GM23338 (cell line): ENCODE data around the gene GTF2A1. TPM values are rescaled to one million over a fixed set of nuclear protein-coding genes. Genes with fewer than 3 reads are reported as not detected.

ENCODE experiments used
- ATAC-seq: fragments of 200-7000 bp; cut with Tn5 transposase; 3 replicates; pipeline ENCODE4 v1.9.1; 2020
- DNase-seq: peaks from one replicate; pipeline ENCODE4 v3.0.0-alpha.2; 2015; ENCODE audit warnings: low spot score
- H2AFZ ChIP-seq: fragments of 200-600 bp; sonication (generic); 2 replicates; pipeline ENCODE4 v1.8.0; 2016; ENCODE audit warnings: antibody characterized with exemption, mild to moderate bottlenecking, moderate library complexity
- H3F3A ChIP-seq: fragments of 200-600 bp; sonication (generic); replicated peaks from 2 replicates; pipeline ENCODE4 v1.8.0; 2017; ENCODE audit warnings: antibody characterized with exemption, mixed run types, low read depth
- H3K27ac ChIP-seq: fragments of 200-600 bp; sonication (generic); 2 replicates; pipeline ENCODE4 v1.6.1; 2016; ENCODE audit warnings: low read depth
- H3K27me3 ChIP-seq: fragments of 200-600 bp; sonication (generic); 2 replicates; pipeline ENCODE4 v1.8.0; 2016; ENCODE audit warnings: mild to moderate bottlenecking, mixed run types, moderate library complexity; ENCODE audit not compliant: insufficient read depth
- H3K36me3 ChIP-seq: fragments of 200-600 bp; sonication (generic); 2 replicates; pipeline ENCODE4 v1.8.0; 2016; ENCODE audit warnings: mild to moderate bottlenecking; ENCODE audit not compliant: insufficient read depth
- H3K4me1 ChIP-seq: fragments of 200-600 bp; sonication (generic); 2 replicates; pipeline ENCODE4 v1.8.0; 2016; ENCODE audit warnings: mild to moderate bottlenecking, moderate library complexity; ENCODE audit not compliant: insufficient read depth
- H3K4me2 ChIP-seq: fragments of 200-600 bp; sonication (generic); 2 replicates; pipeline ENCODE4 v1.7.1; 2017; ENCODE audit warnings: mixed run types
- H3K4me3 ChIP-seq: fragments of 200-600 bp; sonication (generic); 2 replicates; pipeline ENCODE4 v1.6.1; 2016; ENCODE audit warnings: mixed run types
- H3K79me2 ChIP-seq: fragments of 200-600 bp; sonication (generic); replicated peaks from 2 replicates; pipeline ENCODE4 v1.8.0; 2017; ENCODE audit warnings: mild to moderate bottlenecking; ENCODE audit not compliant: insufficient read depth
- H3K9me2 ChIP-seq: fragments of 200-600 bp; sonication (generic); 2 replicates; pipeline ENCODE4 v1.8.0; 2017; ENCODE audit not compliant: insufficient read depth
- H4K20me1 ChIP-seq: fragments of 200-600 bp; sonication (generic); replicated peaks from 2 replicates; pipeline ENCODE4 v1.8.0; 2017; ENCODE audit warnings: mild to moderate bottlenecking; ENCODE audit not compliant: insufficient read depth
- H3K27ac Mint-ChIP-seq: 2 replicates; pipeline ENCODE4 v1.8.0; 2020; ENCODE audit warnings: inconsistent platforms, mild to moderate bottlenecking, moderate library complexity, mixed read lengths
- H3K27me3 Mint-ChIP-seq: 3 replicates; pipeline ENCODE4 v1.8.0; 2022; ENCODE audit warnings: low read depth, mild to moderate bottlenecking, moderate library complexity, mixed read lengths, inconsistent platforms; ENCODE audit not compliant: insufficient read depth, poor library complexity
- H3K36me3 Mint-ChIP-seq: 3 replicates; pipeline ENCODE4 v1.8.0; 2021; ENCODE audit warnings: low read depth, mild to moderate bottlenecking, inconsistent platforms, moderate library complexity, mixed read lengths
- H3K4me1 Mint-ChIP-seq: 3 replicates; pipeline ENCODE4 v1.8.0; 2020; ENCODE audit warnings: mild to moderate bottlenecking, inconsistent platforms, mixed read lengths
- H3K4me3 Mint-ChIP-seq: 3 replicates; pipeline ENCODE4 v1.8.0; 2021; ENCODE audit warnings: moderate library complexity, mild to moderate bottlenecking, inconsistent platforms, mixed read lengths
- H3K9me3 Mint-ChIP-seq: 3 replicates; pipeline ENCODE4 v1.8.0; 2020; ENCODE audit warnings: moderate library complexity, mild to moderate bottlenecking, inconsistent platforms, mixed read lengths
- CREB1 ChIP-seq: fragments of 250-450 bp; sonication (Bioruptor Pico); IDR thresholded peaks from 2 replicates; pipeline ENCODE4 v1.5.0; 2020; ENCODE audit warnings: low read depth, mild to moderate bottlenecking, moderate library complexity
- CTCF ChIP-seq, 2 experiments: fragments of 200-600 bp in 1 of 2; sonication (generic) in 1 of 2; conservative IDR thresholded peaks; 2 replicates each; pipeline versions ENCODE4 v1.5.1 to v1.6.1; 2016 to 2017; ENCODE audit warnings: antibody characterized with exemption in 2 of 2, low read depth in 2 of 2, mild to moderate bottlenecking in 2 of 2, moderate library complexity in 1 of 2
- ETS1 ChIP-seq: IDR thresholded peaks from 2 replicates; pipeline ENCODE4 v1.6.1; 2016; ENCODE audit warnings: antibody characterized with exemption
- EZH2 ChIP-seq: fragments of 200-600 bp; sonication (generic); IDR thresholded peaks from one replicate; pipeline ENCODE4 v1.8.0; 2017; ENCODE audit warnings: antibody characterized with exemption, mild to moderate bottlenecking, low read depth; ENCODE audit not compliant: unreplicated experiment
- EZH2phosphoT487 ChIP-seq: fragments of 200-600 bp; sonication (generic); IDR thresholded peaks from one replicate; pipeline ENCODE4 v1.8.1; 2018; ENCODE audit warnings: antibody characterized with exemption; ENCODE audit not compliant: unreplicated experiment
- JUNB ChIP-seq: IDR thresholded peaks from one replicate; pipeline ENCODE4 v1.6.1; 2016; ENCODE audit warnings: antibody characterized with exemption; ENCODE audit not compliant: unreplicated experiment
- NANOG ChIP-seq: IDR thresholded peaks from 2 replicates; pipeline ENCODE4 v1.6.1; 2016; ENCODE audit warnings: antibody characterized with exemption, borderline replicate concordance
- POLR2AphosphoS5 ChIP-seq: IDR thresholded peaks from 2 replicates; pipeline ENCODE4 v1.6.1; 2016; ENCODE audit warnings: antibody characterized with exemption, low read depth
- REST ChIP-seq: IDR thresholded peaks from one replicate; pipeline ENCODE4 v1.6.1; 2018; ENCODE audit warnings: antibody characterized with exemption; ENCODE audit not compliant: unreplicated experiment
- STAT1 ChIP-seq: IDR thresholded peaks from one replicate; pipeline ENCODE4 v1.6.1; 2016; ENCODE audit warnings: antibody characterized with exemption; ENCODE audit not compliant: unreplicated experiment
- ZNF331 ChIP-seq: fragments of 250-450 bp; sonication (Bioruptor Pico); IDR thresholded peaks from 2 replicates; pipeline ENCODE4 v1.5.0; 2020; ENCODE audit warnings: low read depth, mild to moderate bottlenecking, moderate library complexity
- ZNF462 ChIP-seq: fragments of 250-450 bp; sonication (Bioruptor Pico); IDR thresholded peaks from 2 replicates; pipeline ENCODE4 v1.5.0; 2020; ENCODE audit warnings: mild to moderate bottlenecking, moderate library complexity
- polyA plus RNA-seq: library from polyadenylated mRNA; unstranded; fragments of >200 nt; fragmentation: Nextera tagmentation; extraction: Ambion mirVana; gene quantifications from 2 replicates; pipeline ENCODE4 v1.2.1, GENCODE V29; 2016
- total RNA-seq: library from RNA; depleted of rRNA; stranded (reverse); fragments of >200 nt; shearing (Covaris generic); gene quantifications from 2 replicates; pipeline ENCODE4 v1.2.3, GENCODE V29; 2014

GTF2A1 gene
- total and polyA plus RNA-seq, 2 experiments from 2014 or later, result 12.1 to 50.6 TPM

GRCh38 chr14:81200054-81200453 is 20.7 kb downstream of the GTF2A1 start:
- Histone ChIP-seq H2AFZ (no peak overlapping the region), H3K36me3 (peaks cover 60% of the 10 kb centered on the region), H3K4me3 (no peak overlapping the region), H3K27me3 (no peaks in the 10 kb centered on the region), H3K9me2 (no peaks in the 10 kb centered on the region), H3K4me2 (no peak overlapping the region), H3K4me1 (no peaks in the 10 kb centered on the region), H4K20me1 (no peaks in the 10 kb centered on the region; the same call in 1 of the 2 replicates), H3K27ac (no peak overlapping the region), H3K79me2 (peaks cover 32% of the 10 kb centered on the region), H3F3A (no peaks in the 10 kb centered on the region)
- ATAC-seq, result no peak
- H3K4me3 Mint-ChIP-seq, result no peak overlapping the region
- peaks cover 71% of the 10 kb centered on the region for H3K36me3 Mint-ChIP-seq
- no peaks in the 10 kb centered on the region for H3K27me3 Mint-ChIP-seq
- no peaks in the 10 kb centered on the region for H3K4me1 Mint-ChIP-seq
- no peaks in the 10 kb centered on the region for H3K9me3 Mint-ChIP-seq
- no peak for TF ChIP-seq ZNF462 (CRISPR knock-in tag)
- no peak for TF ChIP-seq JUNB
- TF ChIP-seq REST, result no peak
- no peak for TF ChIP-seq NANOG
- no peak for TF ChIP-seq ZNF331
- no peak for TF ChIP-seq EZH2
- no peak for TF ChIP-seq STAT1
- TF ChIP-seq POLR2AphosphoS5, result no peak
- TF ChIP-seq CTCF (conservative IDR thresholded peaks at IDR 0.05; ENCODE audit: low read depth in 2 of 2), result no peak
- TF ChIP-seq ETS1, result no peak
- no peak for TF ChIP-seq EZH2phosphoT487
- no peak for TF ChIP-seq CREB1
- DNase-seq, result no peak
- H3K27ac Mint-ChIP-seq, result 0 out of 2 replicates have a peak overlapping the region, but pooled peaks have one; percentile 11
